22Rv1 (cell line): Measurements from ENCODE around the gene ZNF772.

Source experiments
- CTCF ChIP-seq: fragments of 450-650 bp; IDR thresholded peaks from 2 replicates; pipeline ENCODE4 v1.5.1; 2017; ENCODE audit warnings: mild to moderate bottlenecking
- ZFX ChIP-seq: fragments of 450-650 bp; IDR thresholded peaks from 2 replicates; pipeline ENCODE4 v1.6.1; 2017; ENCODE audit warnings: antibody characterized with exemption, borderline replicate concordance

- no peak for TF ChIP-seq CTCF
- TF ChIP-seq ZFX = no peak
Measured at GRCh38 chr19:57441979-57442752, 35.2 kb downstream of the ZNF772 start.
